A172 (cell line): ENCODE data around the gene C16orf89. TPM values are rescaled to one million over a fixed set of nuclear protein-coding genes. Genes with fewer than 3 reads are reported as not detected.

ENCODE experiments used
- DNase-seq: peaks from one replicate; pipeline ENCODE4 v3.0.0-alpha.2; 2015; ENCODE audit warnings: low spot score
- total RNA-seq: library from RNA; depleted of rRNA; stranded (reverse); fragments of >200 nt; shearing (Covaris generic); gene quantifications from 2 replicates; pipeline ENCODE4 v1.2.3, GENCODE V29; 2014; rRNA removed

The C16orf89 gene
- total RNA-seq, 1 experiment from 2014 or later, result not detected

GRCh38 chr16:5003828-5004227 lies 61.9 kb downstream of the C16orf89 start:
- no peak for DNase-seq

DNA sequence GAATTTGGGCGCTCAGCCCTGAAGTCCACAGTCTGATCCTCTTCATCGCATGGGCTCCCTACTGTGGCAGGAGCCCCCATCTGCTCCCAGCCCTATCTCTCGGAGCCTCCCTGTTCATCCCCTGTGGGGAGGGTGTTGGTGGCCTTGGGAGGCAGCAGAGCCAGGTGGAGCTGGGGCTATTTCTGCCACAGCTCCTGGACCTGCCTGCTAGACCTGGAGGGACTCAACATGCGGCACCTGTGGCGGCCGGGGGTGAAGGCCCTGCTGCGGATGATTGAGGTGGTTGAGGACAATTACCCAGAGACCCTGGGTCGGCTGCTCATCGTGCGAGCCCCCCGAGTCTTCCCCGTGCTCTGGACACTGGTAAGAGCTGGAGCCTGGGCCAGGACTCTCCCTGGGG lies 62.5 kb downstream of the C16orf89 start:
- no peak for DNase-seq

GRCh38 chr16:5002699-5003143 lies 63.0 kb downstream of the C16orf89 start:
- no peak for DNase-seq

GRCh38 chr16:5001986-5002385 lies 63.8 kb downstream of the C16orf89 start:
- DNase-seq, result no peak

GRCh38 chr16:5001571-5001970 lies 64.2 kb downstream of the C16orf89 start:
- DNase-seq, result no peak

DNA sequence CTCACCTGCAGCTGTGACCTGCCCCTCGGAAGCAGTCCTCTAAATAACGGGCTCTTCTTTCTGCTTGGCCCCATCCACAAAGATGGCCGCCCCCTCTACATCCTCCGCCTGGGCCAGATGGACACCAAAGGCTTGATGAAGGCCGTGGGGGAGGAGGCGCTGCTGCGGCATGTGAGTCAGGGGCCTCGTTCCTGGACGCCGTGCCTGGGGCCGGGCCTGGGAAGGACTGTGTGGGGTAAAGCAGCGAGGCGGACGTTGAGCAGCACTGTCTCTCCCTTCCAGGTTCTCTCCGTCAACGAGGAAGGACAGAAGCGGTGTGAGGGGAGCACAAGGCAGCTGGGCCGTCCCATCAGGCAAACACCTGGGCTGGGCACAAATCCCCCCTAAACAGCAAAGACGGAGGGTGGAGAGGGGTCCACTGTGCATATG lies 65.2 kb downstream of the C16orf89 start:
- DNase-seq, result no peak

- no peak for DNase-seq
Observed at GRCh38 chr16:4994719-4995434, 70.9 kb downstream of the C16orf89 start.

Other genes with a start within 250 kb of the C16orf89 start
- 46.1 and 47.5 TPM in 2 replicates for gene GLYR1, start 218.7 kb downstream of the C16orf89 start, total RNA-seq
- gene UBN1, start 218.5 kb downstream of the C16orf89 start, total RNA-seq, result 40.8 and 41.0 TPM in 2 replicates
- gene PPL, start 128.8 kb downstream of the C16orf89 start, total RNA-seq, result 0.81 and 2.0 TPM in 2 replicates
- gene SEC14L5, start 107.6 kb downstream of the C16orf89 start, total RNA-seq, result 0.14 TPM in 1 of 2 replicates, not detected in the other
- 30.0 and 43.0 TPM in 2 replicates for gene NAGPA, start 32.0 kb downstream of the C16orf89 start, total RNA-seq
- gene ALG1, start 5.9 kb upstream of the C16orf89 start, total RNA-seq, result 39.2 and 48.8 TPM in 2 replicates
- 16.9 and 22.2 TPM in 2 replicates for gene EEF2KMT, start 31.8 kb upstream of the C16orf89 start, total RNA-seq